Stomach smooth muscle (tissue), 2 donors: ENCODE results near the gene SERPINA5.

Experiments used
- H3K27ac ChIP-seq: one replicate; pipeline ENCODE4 v1.7.0; 2013; ENCODE audit warnings: mild to moderate bottlenecking, low read length, inconsistent platforms
- H3K27me3 ChIP-seq, 2 donors: one replicate each; pipeline ENCODE4 v1.7.0; 2013; ENCODE audit warnings: low read length in 2 of 2; ENCODE audit not compliant: insufficient read depth in 2 of 2, control insufficient read depth in 1 of 2
- H3K36me3 ChIP-seq, 2 donors: one replicate each; pipeline ENCODE4 v1.7.0; 2013; ENCODE audit warnings: low read length in 2 of 2; ENCODE audit not compliant: control insufficient read depth in 2 of 2, insufficient read depth in 2 of 2
- H3K4me1 ChIP-seq: one replicate; pipeline ENCODE4 v1.7.0; 2013; ENCODE audit warnings: low read length; ENCODE audit not compliant: control insufficient read depth, insufficient read depth
- H3K4me3 ChIP-seq, 2 donors: one replicate each; pipeline ENCODE4 v1.7.0; 2013; ENCODE audit warnings: low read length in 2 of 2
- H3K9ac ChIP-seq, 2 donors: one replicate each; pipeline ENCODE4 v1.7.0; 2013; ENCODE audit warnings: low read length in 2 of 2, mild to moderate bottlenecking in 1 of 2
- H3K9me3 ChIP-seq, 2 donors: one replicate each; pipeline ENCODE4 v1.7.0; 2013; ENCODE audit warnings: low read length in 2 of 2; ENCODE audit not compliant: control insufficient read depth in 2 of 2
- donor health status: healthy.
- donor health status: Pancreatic carcinoma.

Gene SERPINA5

DNA sequence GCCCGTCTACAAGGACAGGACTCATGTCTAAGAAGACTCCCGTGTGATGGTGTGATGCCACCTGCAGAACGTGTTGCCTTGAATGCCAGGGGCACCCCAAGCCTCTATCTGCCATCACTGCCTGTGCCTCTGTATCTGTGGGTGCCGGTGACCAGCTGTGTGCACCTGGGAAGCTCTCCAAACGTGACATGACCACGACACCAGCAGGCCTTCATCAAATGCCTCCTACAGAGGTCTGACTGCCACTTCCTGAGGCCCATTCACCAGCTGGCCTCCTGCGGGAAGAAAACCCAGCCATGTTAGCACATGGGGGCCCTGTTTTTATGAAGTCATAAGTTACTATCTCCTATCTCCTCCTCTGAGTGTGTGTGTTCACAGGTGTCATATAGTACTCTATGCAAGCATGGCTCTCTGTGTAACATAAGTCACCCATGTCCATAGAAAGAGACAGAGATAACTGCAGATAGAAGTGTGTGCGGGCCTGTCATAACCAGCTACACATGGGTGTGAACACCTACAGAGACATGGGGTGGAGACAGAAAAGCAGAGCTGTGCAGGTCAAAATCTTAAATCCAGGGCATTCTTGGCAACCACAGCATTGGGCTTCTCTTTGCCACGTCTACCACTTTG, 38.3 kb upstream of the SERPINA5 start:
- no peak overlapping the region for H3K9ac ChIP-seq
- H3K27ac ChIP-seq = no peak overlapping the region
- no peaks in the 10 kb centered on the region for H3K36me3 ChIP-seq
- H3K27me3 ChIP-seq = peaks cover 0 to 10% of the 10 kb centered on the region in 2 donors
- H3K4me1 ChIP-seq = no peaks in the 10 kb centered on the region
- H3K4me3 ChIP-seq = no peak overlapping the region
- peaks cover 3 to 6% of the 10 kb centered on the region in 2 donors for H3K9me3 ChIP-seq

DNA sequence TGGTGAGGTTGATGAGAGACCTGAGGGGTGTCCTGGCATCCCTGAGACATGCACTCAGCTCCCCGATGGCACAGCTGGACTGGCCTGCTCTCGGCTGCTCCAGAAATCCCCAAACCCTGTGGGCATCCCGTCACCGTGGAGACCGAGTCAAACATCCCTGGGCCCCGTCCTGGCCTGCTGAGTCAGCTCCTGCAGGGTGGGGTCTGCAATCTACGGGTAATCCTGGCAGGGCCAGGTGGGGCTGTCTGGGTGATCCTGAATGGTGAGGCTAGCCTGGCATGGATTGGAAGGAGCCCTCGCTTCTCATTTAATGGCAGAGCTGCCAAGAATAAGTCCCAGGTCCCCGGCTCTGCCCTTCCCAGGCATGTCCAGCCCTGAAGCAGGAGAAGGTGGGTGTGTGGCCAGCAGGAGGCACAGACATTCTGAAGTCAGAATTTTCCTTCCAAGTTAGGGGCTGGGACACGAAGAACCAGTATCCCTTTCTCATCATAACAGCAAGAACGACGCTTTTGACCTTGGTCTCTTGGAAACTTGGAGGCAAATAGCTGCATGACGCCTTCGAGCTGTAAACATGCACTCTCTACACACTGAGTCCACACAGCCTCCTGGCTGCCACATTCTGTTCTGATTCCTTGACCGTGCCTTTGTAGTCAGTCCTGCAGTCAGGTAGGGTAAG, 37.6 kb upstream of the SERPINA5 start:
- Histone ChIP-seq H3K36me3 (no peaks in the 10 kb centered on the region), H3K4me1 (no peaks in the 10 kb centered on the region), H3K9ac (no peak overlapping the region), H3K27ac (no peak overlapping the region), H3K4me3 (no peak overlapping the region), H3K9me3 (peaks cover 3 to 6% of the 10 kb centered on the region in 2 donors), H3K27me3 (peaks cover 0 to 7% of the 10 kb centered on the region in 2 donors)

DNA sequence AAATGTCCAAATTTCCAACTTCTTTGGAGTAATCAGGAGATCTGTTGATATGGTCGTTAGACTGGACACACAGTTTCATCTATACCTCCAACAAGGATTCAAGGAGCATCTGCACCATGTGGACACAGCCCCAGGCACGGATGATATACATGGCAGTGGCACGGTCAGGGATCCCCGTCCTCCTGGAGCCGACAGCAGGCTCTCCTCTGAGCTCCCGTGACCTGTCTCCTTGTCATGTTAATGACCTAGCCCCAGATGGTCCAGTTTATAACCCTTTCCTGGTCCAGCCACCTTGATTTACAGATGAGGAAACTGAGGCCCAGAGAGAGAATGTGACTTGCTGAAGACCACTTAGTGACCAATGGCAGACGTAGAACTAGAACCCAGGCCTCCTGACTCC, 36.5 kb upstream of the SERPINA5 start:
- Histone ChIP-seq H3K27ac (no peak overlapping the region), H3K9ac (no peak overlapping the region), H3K4me1 (no peaks in the 10 kb centered on the region), H3K27me3 (peaks cover 0 to 4% of the 10 kb centered on the region in 2 donors), H3K36me3 (no peaks in the 10 kb centered on the region), H3K4me3 (no peak overlapping the region), H3K9me3 (peaks cover 3 to 6% of the 10 kb centered on the region in 2 donors)

DNA sequence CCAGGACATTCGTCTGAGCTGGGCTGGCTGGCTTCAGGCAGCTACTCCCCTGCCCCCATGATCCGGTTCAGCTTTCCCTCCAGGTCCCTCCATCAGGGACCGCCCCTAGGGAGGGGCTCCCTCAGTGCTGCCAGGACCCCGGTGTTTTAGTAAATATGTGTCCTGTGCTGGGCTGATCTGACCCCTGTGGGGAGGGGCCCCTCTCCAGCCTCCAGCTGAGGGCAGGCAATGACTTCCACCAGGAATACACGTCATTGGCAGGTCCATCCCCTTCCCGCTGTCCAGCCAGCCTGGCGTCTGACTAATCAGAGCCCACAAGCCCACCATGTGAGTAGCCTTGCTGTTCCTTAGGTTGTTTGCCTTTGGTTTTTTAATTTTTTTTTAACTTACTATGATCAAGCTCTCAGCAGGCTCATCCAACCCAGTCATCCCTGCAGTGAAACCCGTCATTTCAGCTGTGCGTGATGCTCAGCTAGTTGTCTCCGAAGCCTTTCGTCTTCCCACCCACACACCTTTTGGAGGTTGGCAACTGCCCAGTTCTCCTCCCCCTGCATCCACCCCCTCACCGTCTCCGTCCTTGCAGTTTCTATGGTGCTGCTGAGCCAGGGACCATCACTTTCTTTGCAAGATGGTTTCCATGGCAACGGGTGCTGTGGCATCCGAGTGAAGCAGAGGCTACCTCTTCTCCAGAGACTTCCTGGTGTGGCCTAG, 35.9 kb upstream of the SERPINA5 start:
- Histone ChIP-seq H3K9ac (no peak overlapping the region), H3K9me3 (peaks cover 3 to 6% of the 10 kb centered on the region in 2 donors)

GRCh38 chr14:94547151-94547680, 34.0 kb upstream of the SERPINA5 start:
- Histone ChIP-seq H3K4me3 (no peak overlapping the region), H3K9me3 (peaks cover 3 to 6% of the 10 kb centered on the region in 2 donors), H3K27me3 (peaks cover 0 to 4% of the 10 kb centered on the region in 2 donors), H3K36me3 (no peaks in the 10 kb centered on the region), H3K9ac (no peak overlapping the region), H3K27ac (no peak overlapping the region), H3K4me1 (no peaks in the 10 kb centered on the region)

More for the DNA sequence above, 35.9 kb upstream of the SERPINA5 start:
- H3K27ac ChIP-seq = no peak overlapping the region
- H3K27me3 ChIP-seq = peaks cover 0 to 4% of the 10 kb centered on the region in 2 donors
- no peaks in the 10 kb centered on the region for H3K4me1 ChIP-seq
- H3K4me3 ChIP-seq = no peak overlapping the region
- no peaks in the 10 kb centered on the region for H3K36me3 ChIP-seq

DNA sequence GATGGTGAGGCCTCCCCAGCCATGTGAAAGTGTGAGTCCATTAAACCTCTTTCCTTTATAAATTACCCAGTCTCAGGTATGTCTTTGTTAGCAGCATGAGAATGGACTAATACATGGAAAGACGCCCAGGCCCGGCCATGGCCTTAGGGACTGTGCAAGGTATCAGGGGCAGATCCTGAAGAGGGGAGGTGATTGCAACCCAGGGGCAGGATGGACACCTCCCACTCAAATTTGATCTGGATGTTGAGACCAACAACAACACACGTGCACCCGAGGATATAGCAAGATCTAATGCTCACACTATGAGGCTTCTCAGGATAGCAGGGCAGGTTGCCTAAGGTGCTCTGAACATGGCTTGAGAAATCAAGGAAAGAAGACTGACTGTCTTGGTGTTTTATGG, 33.5 kb upstream of the SERPINA5 start:
- peaks cover 3 to 6% of the 10 kb centered on the region in 2 donors for H3K9me3 ChIP-seq
- no peak overlapping the region for H3K4me3 ChIP-seq
- no peaks in the 10 kb centered on the region for H3K4me1 ChIP-seq
- no peak overlapping the region for H3K9ac ChIP-seq
- H3K27me3 ChIP-seq = peaks cover 0 to 2% of the 10 kb centered on the region in 2 donors
- H3K36me3 ChIP-seq = no peaks in the 10 kb centered on the region
- no peak overlapping the region for H3K27ac ChIP-seq

GRCh38 chr14:94548131-94548998, 32.9 kb upstream of the SERPINA5 start:
- peaks cover 0 to 2% of the 10 kb centered on the region in 2 donors for H3K27me3 ChIP-seq
- no peak overlapping the region for H3K9ac ChIP-seq
- H3K4me1 ChIP-seq = no peaks in the 10 kb centered on the region
- H3K9me3 ChIP-seq = peaks cover 3 to 6% of the 10 kb centered on the region in 2 donors
- H3K4me3 ChIP-seq = no peak overlapping the region
- H3K27ac ChIP-seq = no peak overlapping the region
- no peaks in the 10 kb centered on the region for H3K36me3 ChIP-seq

DNA sequence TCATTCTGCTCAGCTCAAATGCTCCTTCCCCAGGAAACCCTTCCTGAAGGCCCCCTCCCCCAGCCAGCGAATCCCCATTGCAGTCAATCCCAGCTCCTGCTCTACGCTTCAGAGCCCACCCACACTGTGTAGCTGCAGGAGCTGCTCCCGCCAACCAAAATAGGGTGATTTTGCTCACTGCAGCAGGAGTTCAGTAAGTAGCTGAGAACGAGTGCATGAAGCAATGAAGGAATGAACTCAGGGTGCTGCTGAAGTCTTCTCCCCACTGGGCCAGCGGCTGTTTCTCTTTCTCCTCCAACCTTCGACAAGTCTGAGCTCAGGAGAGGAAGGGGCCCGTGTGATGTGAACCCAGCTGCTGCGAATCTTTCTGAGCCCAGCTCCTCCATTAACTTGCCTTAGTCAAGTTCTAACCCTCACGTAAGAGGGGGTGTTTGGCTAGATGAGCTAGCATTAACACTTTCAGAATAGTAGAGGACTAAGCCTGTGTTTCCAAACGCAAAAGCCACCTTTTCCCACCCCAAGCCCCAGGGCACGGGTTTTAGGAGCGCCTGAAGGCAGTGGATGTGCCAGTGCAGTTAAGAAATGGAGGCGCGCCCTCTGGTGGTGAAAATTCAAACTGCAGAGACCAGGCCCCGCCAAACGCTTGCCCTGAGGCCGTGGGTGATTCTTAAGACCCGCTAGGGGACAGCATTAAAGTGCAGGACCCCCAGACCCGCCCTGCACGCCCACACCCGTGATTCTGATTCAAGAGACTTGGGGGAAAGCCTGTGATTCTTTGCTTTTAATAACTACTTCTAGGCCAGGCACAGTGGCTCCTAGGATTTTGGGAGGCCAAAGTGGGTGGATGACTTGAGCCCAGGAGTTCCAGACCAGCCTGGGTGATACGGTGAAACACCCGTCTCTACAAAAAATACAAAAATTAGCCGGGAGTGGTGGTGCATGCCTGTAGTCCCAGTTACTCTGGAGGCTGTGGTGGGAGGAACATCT, 31.9 kb upstream of the SERPINA5 start:
- Histone ChIP-seq H3K27ac (no peak overlapping the region), H3K36me3 (no peaks in the 10 kb centered on the region), H3K27me3 (no peaks in the 10 kb centered on the region), H3K4me1 (no peaks in the 10 kb centered on the region), H3K9ac (no peak overlapping the region), H3K4me3 (no peak overlapping the region), H3K9me3 (peaks cover 3 to 6% of the 10 kb centered on the region in 2 donors)

DNA sequence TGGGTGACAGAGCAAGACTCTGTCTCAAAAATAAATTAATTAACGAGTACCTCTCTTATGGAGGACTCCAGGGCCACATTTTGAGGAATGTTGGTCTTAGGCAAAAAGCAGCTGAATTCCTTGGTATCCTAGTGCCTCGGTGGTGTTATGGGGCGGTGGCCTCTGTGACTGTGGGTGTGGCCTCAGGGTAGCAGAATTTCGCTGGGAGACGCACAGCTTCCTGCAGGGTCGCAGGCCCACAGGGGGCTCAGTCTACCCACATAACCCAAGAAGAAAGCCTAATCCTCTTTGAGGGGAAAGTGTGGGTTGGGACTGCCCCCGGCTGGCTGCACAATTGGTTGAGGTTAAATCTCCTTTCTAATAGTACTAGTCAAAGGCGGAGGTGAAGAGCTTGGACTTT, 31.2 kb upstream of the SERPINA5 start:
- Histone ChIP-seq H3K27me3 (no peaks in the 10 kb centered on the region), H3K4me1 (no peaks in the 10 kb centered on the region), H3K9me3 (peaks cover 6 to 8% of the 10 kb centered on the region in 2 donors), H3K36me3 (no peaks in the 10 kb centered on the region), H3K27ac (no peak overlapping the region), H3K9ac (no peak overlapping the region), H3K4me3 (no peak overlapping the region)
